LoVo (cell line): Measurements from ENCODE around the gene DACT2.
"Not testable (repeated sequence)": the region's sequence is repeated elsewhere in the genome, so short reads cannot be mapped to it uniquely, and the experiment has no call there.

Source experiments
- DNase-seq: peaks from one replicate; pipeline ENCODE4 v3.0.0-alpha.2; 2016; ENCODE audit warnings: low spot score

The DACT2 gene

GRCh38 chr6:168280020-168280898, 39.3 kb downstream of the DACT2 start:
- no peak for DNase-seq

GRCh38 chr6:168279403-168279935, 40.1 kb downstream of the DACT2 start:
- no peak for DNase-seq

- peak; percentile 2 for DNase-seq
These were observed 40.7 kb downstream of the DACT2 start for GRCh38 chr6:168278904-168279303.

- no peak for DNase-seq
These were observed 42.3 kb downstream of the DACT2 start for GRCh38 chr6:168277274-168277669.

- no peak for DNase-seq
These were observed 42.9 kb downstream of the DACT2 start for GRCh38 chr6:168276576-168277273.

- DNase-seq = no peak
These were observed 44.4 kb downstream of the DACT2 start for GRCh38 chr6:168275168-168275567.

- DNase-seq = peak; percentile 48
These were observed 45.3 kb downstream of the DACT2 start for GRCh38 chr6:168274037-168274952.

GRCh38 chr6:168273441-168274036, 46.0 kb downstream of the DACT2 start:
- peak; percentile 29 for DNase-seq

- DNase-seq = no peak
These were observed 46.9 kb downstream of the DACT2 start for GRCh38 chr6:168272415-168273325.

GRCh38 chr6:168270274-168271172, 49.1 kb downstream of the DACT2 start:
- DNase-seq = no peak

- DNase-seq = no peak
These were observed 49.9 kb downstream of the DACT2 start for GRCh38 chr6:168269455-168270243.

GRCh38 chr6:168268755-168269154, 50.8 kb downstream of the DACT2 start:
- DNase-seq = no peak

- DNase-seq = not testable (repeated sequence)
These were observed 51.8 kb downstream of the DACT2 start for GRCh38 chr6:168267779-168268178.

GRCh38 chr6:168265827-168266815, 53.5 kb downstream of the DACT2 start:
- DNase-seq = no peak

GRCh38 chr6:168265394-168265793, 54.2 kb downstream of the DACT2 start:
- no peak for DNase-seq

GRCh38 chr6:168264593-168265335, 54.8 kb downstream of the DACT2 start:
- DNase-seq = no peak
